ENCODE measurements around the gene PPP3R1. TPM values are rescaled to one million over a fixed set of nuclear protein-coding genes. Genes with fewer than 3 reads are reported as not detected.

Gene PPP3R1
- total RNA-seq, 4 donors from 2014 or later: 34.0 to 44.9 (median 39.9) TPM

DNA sequence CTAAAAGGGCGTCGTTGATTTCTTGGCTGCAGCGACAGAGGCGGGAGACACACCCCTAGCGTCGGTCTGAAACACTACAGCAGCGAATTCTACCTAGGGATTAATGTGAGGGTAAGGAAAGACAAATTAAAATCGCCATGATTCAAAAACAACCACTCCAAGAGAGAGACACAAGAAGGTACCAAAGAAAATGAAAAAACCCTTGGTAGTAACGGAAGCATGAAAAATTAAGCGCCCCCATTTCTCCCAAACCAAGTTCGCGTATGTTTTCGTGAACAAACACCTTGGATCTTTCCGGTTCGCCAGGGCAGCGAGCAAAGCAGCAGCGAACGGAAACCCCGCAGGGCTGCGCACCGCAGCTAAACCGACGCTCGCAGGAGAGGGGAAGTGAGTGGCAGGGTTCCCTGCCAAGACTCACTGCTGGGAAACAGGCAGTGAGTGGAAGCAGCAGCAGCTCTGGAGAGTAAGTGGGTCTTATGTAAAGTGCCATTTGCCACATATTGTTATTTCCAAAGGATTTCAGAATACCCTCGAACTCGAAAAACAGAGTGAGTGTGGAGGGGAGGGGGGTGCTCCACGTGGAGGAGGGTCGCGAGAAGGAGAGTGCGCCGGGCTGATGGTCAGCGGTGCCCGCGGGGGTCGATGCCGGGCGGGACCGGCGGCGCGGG, 1.0 kb downstream of the PPP3R1 start:
- TF ChIP-seq, protein P1, sequence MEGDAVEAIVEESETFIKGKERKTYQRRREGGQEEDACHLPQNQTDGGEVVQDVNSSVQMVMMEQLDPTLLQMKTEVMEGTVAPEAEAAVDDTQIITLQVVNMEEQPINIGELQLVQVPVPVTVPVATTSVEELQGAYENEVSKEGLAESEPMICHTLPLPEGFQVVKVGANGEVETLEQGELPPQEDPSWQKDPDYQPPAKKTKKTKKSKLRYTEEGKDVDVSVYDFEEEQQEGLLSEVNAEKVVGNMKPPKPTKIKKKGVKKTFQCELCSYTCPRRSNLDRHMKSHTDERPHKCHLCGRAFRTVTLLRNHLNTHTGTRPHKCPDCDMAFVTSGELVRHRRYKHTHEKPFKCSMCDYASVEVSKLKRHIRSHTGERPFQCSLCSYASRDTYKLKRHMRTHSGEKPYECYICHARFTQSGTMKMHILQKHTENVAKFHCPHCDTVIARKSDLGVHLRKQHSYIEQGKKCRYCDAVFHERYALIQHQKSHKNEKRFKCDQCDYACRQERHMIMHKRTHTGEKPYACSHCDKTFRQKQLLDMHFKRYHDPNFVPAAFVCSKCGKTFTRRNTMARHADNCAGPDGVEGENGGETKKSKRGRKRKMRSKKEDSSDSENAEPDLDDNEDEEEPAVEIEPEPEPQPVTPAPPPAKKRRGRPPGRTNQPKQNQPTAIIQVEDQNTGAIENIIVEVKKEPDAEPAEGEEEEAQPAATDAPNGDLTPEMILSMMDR (IDR thresholded peaks at IDR 0.05): peak in 1 of 3 donors; percentile 17
- ATAC-seq (ENCODE audit: low FRiP score) (peak; percentile 59), DNase-seq (ENCODE audit: low spot score) (no peak)

DNA sequence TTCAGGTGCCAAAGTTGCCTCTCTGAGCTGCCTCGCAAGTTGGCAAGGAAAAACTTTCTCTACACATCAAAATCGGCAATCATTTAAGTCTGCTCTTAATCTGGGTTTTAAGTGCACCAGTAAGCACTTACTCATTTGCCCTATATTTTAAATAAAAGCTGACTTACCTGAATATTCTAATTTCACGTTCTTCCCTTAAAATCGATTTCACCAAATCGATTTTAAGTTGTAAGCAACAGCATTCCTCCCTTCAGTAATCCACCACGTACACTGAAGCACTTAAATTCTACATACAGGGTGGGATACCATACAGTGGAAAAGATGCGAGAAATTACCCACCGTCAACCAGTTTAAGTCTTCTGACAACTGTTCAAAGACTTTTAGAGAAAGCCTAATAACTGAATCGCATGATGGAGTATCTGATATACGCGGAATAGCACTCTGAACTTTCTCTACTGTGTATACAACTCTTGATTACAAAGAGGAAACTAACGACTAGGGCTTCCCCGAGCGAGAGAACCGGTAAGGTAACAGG, 1.6 kb downstream of the PPP3R1 start:
- no peak for DNase-seq (ENCODE audit: low spot score)
- no peak for ATAC-seq (ENCODE audit: low FRiP score)
- TF ChIP-seq, protein P1 (IDR thresholded peaks at IDR 0.05): no peak

DNA sequence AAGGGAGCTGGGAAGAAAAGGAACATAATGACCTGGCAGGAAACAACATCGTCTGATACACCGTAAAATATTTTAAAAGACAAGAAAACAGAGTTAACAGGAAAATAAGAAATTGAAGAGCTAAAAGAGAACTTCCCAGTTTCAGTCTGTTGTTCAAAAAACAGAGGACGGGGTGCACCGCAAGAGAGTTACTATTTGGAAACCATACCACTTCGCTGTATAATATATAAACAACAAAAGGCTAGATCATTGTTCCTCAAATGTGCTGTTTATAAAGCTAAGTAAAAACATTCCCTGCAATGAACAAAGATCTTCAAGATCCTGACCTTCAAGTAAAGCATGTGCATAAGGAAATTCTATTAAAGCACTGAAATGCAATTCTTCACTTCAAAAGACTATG, 2.1 kb downstream of the PPP3R1 start:
- DNase-seq (ENCODE audit: low spot score): no peak
- TF ChIP-seq, protein P1 (IDR thresholded peaks at IDR 0.05): no peak
- no peak for ATAC-seq (ENCODE audit: low FRiP score)

DNA sequence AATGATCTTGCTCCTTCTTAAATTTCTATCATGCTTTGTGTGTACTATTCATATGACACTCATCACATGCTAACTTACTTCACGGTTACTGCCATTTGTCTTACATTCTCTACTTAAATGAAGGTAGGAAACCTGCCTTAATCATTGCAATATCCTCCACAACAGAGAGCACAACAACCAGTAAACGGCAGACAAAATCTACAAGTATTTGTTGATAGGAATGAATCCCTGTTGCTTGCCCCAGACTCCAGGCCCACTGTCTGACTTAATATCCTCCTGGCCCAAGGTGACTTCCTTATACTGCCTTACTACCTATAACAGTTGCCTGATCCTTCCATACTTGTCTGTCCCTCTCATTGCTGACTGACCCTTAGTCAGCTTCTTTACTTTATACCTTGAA, 3.5 kb downstream of the PPP3R1 start:
- ATAC-seq (ENCODE audit: low FRiP score): no peak
- TF ChIP-seq, protein P1 (IDR thresholded peaks at IDR 0.05): no peak

DNA sequence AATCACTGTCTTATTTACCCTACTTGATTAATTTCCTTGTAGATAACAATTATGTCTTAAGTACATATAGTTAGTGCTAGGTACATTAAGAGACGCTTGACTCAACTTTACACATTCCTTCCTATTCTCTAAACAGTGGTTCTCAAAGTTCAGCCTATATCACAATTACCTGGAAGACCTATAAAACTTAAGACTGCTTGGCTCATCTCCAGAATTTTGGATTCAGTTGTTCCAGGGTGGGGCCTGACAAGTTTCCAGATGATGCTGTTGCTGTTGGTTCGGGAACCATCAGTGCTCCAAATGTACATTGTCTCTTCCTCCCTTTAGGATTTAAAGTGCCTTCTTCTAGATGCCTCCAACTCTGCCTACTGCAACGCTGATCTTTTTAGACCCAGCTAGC, 4.0 kb downstream of the PPP3R1 start:
- DNase-seq (ENCODE audit: low spot score) (no peak), ATAC-seq (ENCODE audit: low FRiP score) (no peak)
- TF ChIP-seq, protein P1 (IDR thresholded peaks at IDR 0.05): no peak

More for the DNA sequence above, 3.5 kb downstream of the PPP3R1 start:
- no peak for DNase-seq (ENCODE audit: low spot score)

DNA sequence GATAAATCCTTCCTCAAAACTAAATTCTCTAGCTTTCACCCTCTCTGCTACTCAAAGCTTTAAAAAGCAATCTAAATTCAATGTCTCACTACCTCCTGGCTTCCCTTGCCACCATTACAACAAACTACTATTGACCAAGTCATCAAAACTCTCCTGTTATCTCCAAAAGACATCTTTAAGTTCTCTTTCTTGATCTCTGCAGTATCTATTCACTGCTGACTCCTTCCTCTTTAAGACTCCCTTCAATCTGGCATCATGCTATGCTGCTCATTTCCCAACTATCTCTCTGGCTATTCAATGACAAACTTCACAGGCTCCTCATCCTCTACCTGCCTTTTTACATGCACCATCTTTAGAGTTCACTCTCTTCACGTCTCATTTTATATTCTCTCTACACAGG, 5.9 kb downstream of the PPP3R1 start:
- TF ChIP-seq, protein P1 (IDR thresholded peaks at IDR 0.05): no peak
- DNase-seq (ENCODE audit: low spot score): no peak
- ATAC-seq (ENCODE audit: low FRiP score): no peak

DNA sequence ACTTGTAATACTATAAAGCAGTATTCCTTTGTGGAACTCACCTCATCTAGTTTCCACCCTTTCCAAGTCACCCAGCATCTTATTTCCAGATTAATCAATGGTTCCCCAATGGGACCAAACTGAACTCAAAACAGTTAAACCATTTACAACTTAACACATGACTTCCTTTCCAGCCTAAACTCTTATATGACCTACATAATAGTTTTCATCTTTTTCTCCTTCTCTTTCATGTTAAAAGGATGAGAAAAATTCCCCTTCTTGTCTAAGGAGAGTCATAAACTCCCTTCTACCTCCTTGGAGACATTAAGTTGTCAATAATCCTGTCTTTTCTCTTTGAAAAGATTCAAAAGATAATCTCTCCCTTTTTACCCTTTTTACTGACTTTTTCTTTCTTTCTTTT, 6.7 kb downstream of the PPP3R1 start:
- no peak for ATAC-seq (ENCODE audit: low FRiP score)
- TF ChIP-seq, protein P1 (IDR thresholded peaks at IDR 0.05): no peak
- no peak for DNase-seq (ENCODE audit: low spot score)
